ENCODE results near the gene OR1F1.
"Not testable (repeated sequence)": the region's sequence is repeated elsewhere in the genome, so short reads cannot be mapped to it uniquely, and the experiment has no call there.

The OR1F1 gene

GRCh38 chr16:3188675-3188924 lies 596 bp downstream of the OR1F1 start:
- Histone ChIP-seq H3K27me3 (replicated peaks; ENCODE audit: control insufficient read depth, insufficient read depth, low read length, poor library complexity, severe bottlenecking) (peaks cover 62% of the 10 kb centered on the region), H3K9me3 (ENCODE audit: control insufficient read depth, low read length) (no peaks in the 10 kb centered on the region), H3K4me1 (ENCODE audit: control insufficient read depth, insufficient read depth, low read length, poor library complexity, severe bottlenecking) (peaks cover 32% of the 10 kb centered on the region), H3K36me3 (ENCODE audit: control insufficient read depth, insufficient read depth, low read length) (no peaks in the 10 kb centered on the region), H3K27ac (ENCODE audit: insufficient read depth, low read length, poor library complexity, severe bottlenecking) (no peak overlapping the region), H3K4me3 (ENCODE audit: insufficient read depth, low read depth, low read length, poor library complexity, severe bottlenecking) (no peak overlapping the region)
- no peak for DNase-seq

DNA sequence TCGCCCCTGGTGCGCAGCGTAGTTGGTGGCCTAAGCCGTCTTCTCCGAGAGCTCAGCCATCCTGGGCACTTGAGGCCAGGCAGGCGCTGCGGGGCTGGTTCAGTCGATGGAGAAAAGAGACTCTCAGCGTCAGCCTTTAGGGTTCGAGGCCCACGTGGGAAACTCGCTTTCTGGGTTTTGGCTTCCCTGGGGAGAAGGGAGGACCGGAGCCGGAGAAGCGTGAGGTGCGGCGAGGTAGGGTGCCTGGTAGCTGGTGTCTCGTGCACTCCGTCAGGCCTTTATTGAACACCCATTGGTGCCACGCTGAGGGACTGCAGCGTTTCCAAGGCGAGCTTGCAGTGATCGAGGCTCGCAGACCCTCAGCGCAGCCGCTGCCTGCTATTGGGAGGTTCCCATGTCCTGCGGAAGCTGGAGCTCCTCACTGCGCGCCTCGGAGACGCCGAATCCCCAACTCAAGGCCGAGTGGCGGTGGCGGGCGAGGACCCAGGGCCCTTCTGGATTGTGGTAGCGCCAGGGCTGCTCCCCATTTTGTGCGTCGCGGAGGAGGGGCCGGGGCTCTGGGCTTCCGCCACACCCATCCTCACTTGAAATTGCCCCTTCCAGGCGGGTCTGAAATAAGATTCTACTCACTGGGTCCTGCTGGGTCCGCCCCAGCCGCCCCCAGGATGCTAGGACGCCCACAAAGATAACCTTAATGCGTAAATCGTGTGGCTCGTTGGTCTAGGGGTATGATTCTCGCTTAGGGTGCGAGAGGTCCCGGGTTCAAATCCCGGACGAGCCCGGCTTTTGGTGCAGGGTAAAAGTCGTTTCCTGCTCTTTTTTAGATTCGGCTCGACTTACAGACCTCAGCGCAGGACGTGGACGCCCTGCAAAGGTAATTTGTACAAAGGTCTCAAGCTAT lies 1.2 kb downstream of the OR1F1 start:
- H3K4me3 ChIP-seq (ENCODE audit: insufficient read depth, low read depth, low read length, poor library complexity, severe bottlenecking), result peak overlapping the region; percentile 41
- no peaks in the 10 kb centered on the region for H3K36me3 ChIP-seq (ENCODE audit: control insufficient read depth, insufficient read depth, low read length)
- H3K4me1 ChIP-seq (ENCODE audit: control insufficient read depth, insufficient read depth, low read length, poor library complexity, severe bottlenecking), result peaks cover 29% of the 10 kb centered on the region
- H3K9me3 ChIP-seq (ENCODE audit: control insufficient read depth, low read length), result no peaks in the 10 kb centered on the region
- H3K27ac ChIP-seq (ENCODE audit: insufficient read depth, low read length, poor library complexity, severe bottlenecking), result no peak overlapping the region
- DNase-seq, result no peak
- peaks cover 61% of the 10 kb centered on the region for H3K27me3 ChIP-seq (replicated peaks; ENCODE audit: control insufficient read depth, insufficient read depth, low read length, poor library complexity, severe bottlenecking)

DNA sequence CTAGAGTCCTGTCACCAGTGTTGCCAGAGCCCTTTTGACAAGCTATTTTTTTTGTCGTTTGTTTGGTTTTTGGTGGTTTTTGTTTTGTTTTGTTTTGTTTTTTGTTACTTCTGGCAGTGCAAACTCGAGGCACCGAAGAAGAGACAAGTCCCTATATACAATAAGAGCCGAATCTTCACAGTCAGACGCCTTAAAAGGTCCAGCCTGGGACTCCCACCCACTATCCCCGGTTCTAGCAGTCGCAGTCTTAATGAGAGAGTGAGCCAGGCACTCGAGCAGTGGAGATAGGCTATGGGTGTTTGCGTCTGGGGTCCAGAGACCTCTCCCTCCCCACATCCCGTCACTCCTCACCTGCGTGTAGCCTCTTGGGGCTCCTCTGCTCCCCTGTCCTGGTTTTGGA lies 1.9 kb downstream of the OR1F1 start:
- Histone ChIP-seq H3K36me3 (ENCODE audit: control insufficient read depth, insufficient read depth, low read length) (no peaks in the 10 kb centered on the region), H3K27me3 (replicated peaks; ENCODE audit: control insufficient read depth, insufficient read depth, low read length, poor library complexity, severe bottlenecking) (peaks cover 61% of the 10 kb centered on the region), H3K9me3 (ENCODE audit: control insufficient read depth, low read length) (no peaks in the 10 kb centered on the region), H3K4me1 (ENCODE audit: control insufficient read depth, insufficient read depth, low read length, poor library complexity, severe bottlenecking) (peaks cover 29% of the 10 kb centered on the region), H3K4me3 (ENCODE audit: insufficient read depth, low read depth, low read length, poor library complexity, severe bottlenecking) (no peak overlapping the region), H3K27ac (ENCODE audit: insufficient read depth, low read length, poor library complexity, severe bottlenecking) (no peak overlapping the region)
- no peak for DNase-seq

DNA sequence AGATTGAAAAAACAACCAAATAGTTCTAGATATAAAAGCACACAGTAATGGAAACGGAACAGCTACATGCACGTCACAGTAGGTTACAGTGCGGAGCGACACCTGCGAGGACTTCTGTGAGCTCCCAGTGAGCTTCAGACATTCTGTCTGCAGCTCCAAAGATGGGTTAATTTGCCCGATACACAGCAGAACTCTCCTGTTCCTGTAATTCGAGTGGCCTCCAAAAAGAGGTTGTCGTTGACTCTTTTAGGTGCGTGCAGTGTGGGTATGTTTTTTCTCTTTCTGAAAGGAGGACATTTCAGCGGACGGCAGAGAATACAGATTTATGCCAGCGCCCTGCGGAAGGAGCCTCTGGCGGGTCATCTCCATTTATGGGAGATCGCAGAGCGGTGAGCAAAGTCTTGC lies 2.9 kb downstream of the OR1F1 start:
- peaks cover 62% of the 10 kb centered on the region for H3K27me3 ChIP-seq (replicated peaks; ENCODE audit: control insufficient read depth, insufficient read depth, low read length, poor library complexity, severe bottlenecking)
- no peaks in the 10 kb centered on the region for H3K9me3 ChIP-seq (ENCODE audit: control insufficient read depth, low read length)
- no peak overlapping the region for H3K4me3 ChIP-seq (ENCODE audit: insufficient read depth, low read depth, low read length, poor library complexity, severe bottlenecking)
- peaks cover 29% of the 10 kb centered on the region for H3K4me1 ChIP-seq (ENCODE audit: control insufficient read depth, insufficient read depth, low read length, poor library complexity, severe bottlenecking)
- no peak overlapping the region for H3K27ac ChIP-seq (ENCODE audit: insufficient read depth, low read length, poor library complexity, severe bottlenecking)
- no peak for DNase-seq
- no peaks in the 10 kb centered on the region for H3K36me3 ChIP-seq (ENCODE audit: control insufficient read depth, insufficient read depth, low read length)

DNA sequence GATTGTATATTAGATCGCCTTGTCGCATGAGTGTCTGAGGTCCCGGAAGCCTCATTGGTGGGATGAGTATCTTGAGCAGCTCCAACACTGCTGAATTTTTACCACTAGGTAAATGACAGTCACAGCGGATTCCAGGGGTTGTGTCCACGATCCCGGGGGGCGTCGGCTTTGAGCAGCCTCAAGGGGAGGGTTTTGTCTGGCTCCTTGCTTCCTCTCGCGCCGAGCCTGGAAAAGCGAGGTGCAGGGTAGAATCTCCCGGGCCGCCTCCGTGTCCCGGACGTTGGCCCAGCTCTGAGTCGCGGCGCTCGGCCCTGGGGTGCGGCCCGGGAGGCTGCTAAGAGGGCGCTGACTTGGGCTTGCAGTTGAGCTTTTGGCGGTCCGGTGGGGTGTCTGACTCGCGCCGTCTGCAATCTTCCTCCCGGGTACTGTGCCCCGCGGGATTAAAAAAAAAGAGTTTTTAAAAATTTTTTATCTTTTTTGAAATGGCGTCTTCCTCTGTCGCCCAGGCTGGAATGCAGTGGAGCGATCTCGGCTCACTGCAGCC lies 4.5 kb downstream of the OR1F1 start:
- no peaks in the 10 kb centered on the region for H3K9me3 ChIP-seq (ENCODE audit: control insufficient read depth, low read length)
- peaks cover 64% of the 10 kb centered on the region for H3K27me3 ChIP-seq (replicated peaks; ENCODE audit: control insufficient read depth, insufficient read depth, low read length, poor library complexity, severe bottlenecking)
- peaks cover 29% of the 10 kb centered on the region for H3K4me1 ChIP-seq (ENCODE audit: control insufficient read depth, insufficient read depth, low read length, poor library complexity, severe bottlenecking)
- no peak overlapping the region for H3K4me3 ChIP-seq (ENCODE audit: insufficient read depth, low read depth, low read length, poor library complexity, severe bottlenecking)
- H3K27ac ChIP-seq (ENCODE audit: insufficient read depth, low read length, poor library complexity, severe bottlenecking), result no peak overlapping the region
- no peaks in the 10 kb centered on the region for H3K36me3 ChIP-seq (ENCODE audit: control insufficient read depth, insufficient read depth, low read length)
- DNase-seq, result no peak

DNA sequence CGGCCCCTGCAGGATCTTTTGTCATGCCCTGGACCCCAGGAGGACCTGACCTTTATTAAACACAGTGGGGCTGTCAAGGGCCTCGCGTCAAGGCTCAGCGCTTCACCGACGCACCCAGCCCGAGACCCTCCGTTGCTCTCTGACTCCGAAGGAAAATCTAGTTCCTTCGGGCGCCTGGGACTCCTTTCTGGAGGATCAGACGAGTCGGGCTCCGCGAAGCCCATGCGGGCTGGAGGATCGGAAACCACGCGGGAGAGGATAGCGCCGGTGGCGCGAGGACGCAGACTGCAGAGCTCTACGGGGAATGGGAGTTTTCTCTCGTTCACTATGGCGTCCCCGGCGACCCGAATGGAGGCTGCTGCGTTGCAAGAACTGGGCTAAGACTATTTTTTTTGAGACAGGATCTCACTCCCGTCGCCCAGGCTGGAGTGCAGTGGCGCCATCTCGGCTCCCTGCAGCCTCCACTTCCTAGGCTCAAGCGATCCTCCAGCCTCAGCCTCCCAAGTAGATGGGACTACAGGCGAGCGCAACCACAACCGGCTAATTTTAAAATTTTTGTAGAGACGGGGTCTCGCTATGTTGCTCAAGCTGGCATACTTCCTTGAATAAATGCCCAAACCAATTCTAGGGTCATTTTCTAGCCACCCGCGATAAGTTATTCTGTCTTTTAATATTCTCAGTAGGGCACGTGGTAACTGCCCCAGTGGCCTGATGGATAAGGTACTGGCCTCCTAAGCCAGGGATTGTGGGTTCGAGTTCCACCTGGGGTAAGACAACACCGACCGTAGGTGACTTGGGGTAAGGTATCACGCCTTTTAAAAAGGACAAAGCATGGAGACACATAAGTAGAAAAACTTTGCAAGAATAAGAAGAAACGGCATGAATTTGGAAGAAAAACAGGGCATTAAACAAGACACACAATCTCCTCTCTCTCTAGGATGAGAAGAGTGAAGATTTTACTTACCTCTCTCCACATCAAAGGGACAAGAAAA lies 5.5 kb downstream of the OR1F1 start:
- no peak overlapping the region for H3K4me3 ChIP-seq (ENCODE audit: insufficient read depth, low read depth, low read length, poor library complexity, severe bottlenecking)
- H3K36me3 ChIP-seq (ENCODE audit: control insufficient read depth, insufficient read depth, low read length), result no peaks in the 10 kb centered on the region
- peaks cover 24% of the 10 kb centered on the region for H3K4me1 ChIP-seq (ENCODE audit: control insufficient read depth, insufficient read depth, low read length, poor library complexity, severe bottlenecking)
- no peak overlapping the region for H3K27ac ChIP-seq (ENCODE audit: insufficient read depth, low read length, poor library complexity, severe bottlenecking)
- no peak for DNase-seq
- H3K27me3 ChIP-seq (replicated peaks; ENCODE audit: control insufficient read depth, insufficient read depth, low read length, poor library complexity, severe bottlenecking), result peaks cover 58% of the 10 kb centered on the region
- H3K9me3 ChIP-seq (ENCODE audit: control insufficient read depth, low read length), result no peaks in the 10 kb centered on the region

- H3K4me1 ChIP-seq (ENCODE audit: control insufficient read depth, insufficient read depth, low read length, poor library complexity, severe bottlenecking), result peaks cover 11% of the 10 kb centered on the region
- DNase-seq, result no peak
- no peak overlapping the region for H3K4me3 ChIP-seq (ENCODE audit: insufficient read depth, low read depth, low read length, poor library complexity, severe bottlenecking)
- H3K27me3 ChIP-seq (replicated peaks; ENCODE audit: control insufficient read depth, insufficient read depth, low read length, poor library complexity, severe bottlenecking), result peaks cover 46% of the 10 kb centered on the region
- no peaks in the 10 kb centered on the region for H3K9me3 ChIP-seq (ENCODE audit: control insufficient read depth, low read length)
- H3K36me3 ChIP-seq (ENCODE audit: control insufficient read depth, insufficient read depth, low read length), result no peaks in the 10 kb centered on the region
- H3K27ac ChIP-seq (ENCODE audit: insufficient read depth, low read length, poor library complexity, severe bottlenecking), result no peak overlapping the region
These were observed 6.8 kb downstream of the OR1F1 start for GRCh38 chr16:3194792-3195191.

- H3K9me3 ChIP-seq (ENCODE audit: control insufficient read depth, low read length), result no peaks in the 10 kb centered on the region
- no peak overlapping the region for H3K27ac ChIP-seq (ENCODE audit: insufficient read depth, low read length, poor library complexity, severe bottlenecking)
- no peaks in the 10 kb centered on the region for H3K36me3 ChIP-seq (ENCODE audit: control insufficient read depth, insufficient read depth, low read length)
- H3K4me3 ChIP-seq (ENCODE audit: insufficient read depth, low read depth, low read length, poor library complexity, severe bottlenecking), result no peak overlapping the region
- peaks cover 34% of the 10 kb centered on the region for H3K27me3 ChIP-seq (replicated peaks; ENCODE audit: control insufficient read depth, insufficient read depth, low read length, poor library complexity, severe bottlenecking)
- H3K4me1 ChIP-seq (ENCODE audit: control insufficient read depth, insufficient read depth, low read length, poor library complexity, severe bottlenecking), result peaks cover 5% of the 10 kb centered on the region
- no peak for DNase-seq
These were observed 8.0 kb downstream of the OR1F1 start for GRCh38 chr16:3195975-3196374.

DNA sequence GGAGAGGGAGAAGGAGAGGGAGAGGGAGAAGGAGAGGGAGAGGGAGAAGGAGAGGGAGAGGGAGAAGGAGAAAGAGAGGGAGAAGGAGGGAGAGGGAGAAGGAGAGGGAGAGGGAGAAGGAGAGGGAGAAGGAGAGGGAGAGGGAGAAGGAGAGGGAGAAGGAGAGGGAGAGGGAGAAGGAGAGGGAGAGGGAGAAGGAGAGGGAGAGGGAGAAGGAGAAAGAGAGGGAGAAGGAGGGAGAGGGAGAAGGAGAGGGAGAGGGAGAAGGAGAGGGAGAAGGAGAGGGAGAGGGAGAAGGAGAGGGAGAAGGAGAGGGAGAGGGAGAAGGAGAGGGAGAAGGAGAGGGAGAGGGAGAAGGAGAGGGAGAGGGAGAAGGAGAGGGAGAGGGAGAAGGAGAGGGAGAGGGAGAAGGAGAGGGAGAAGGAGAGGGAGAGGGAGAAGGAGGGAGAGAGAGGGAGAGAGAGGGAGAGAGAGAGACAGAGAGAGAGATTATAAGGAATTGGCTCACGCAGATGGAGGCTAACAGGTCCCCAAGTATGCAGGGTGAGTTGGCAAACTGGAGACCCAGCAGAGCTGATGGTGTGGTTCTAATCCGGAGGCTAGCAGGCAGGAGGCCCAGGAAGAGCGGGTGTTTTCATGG lies 9.8 kb downstream of the OR1F1 start:
- H3K4me3 ChIP-seq (ENCODE audit: insufficient read depth, low read depth, low read length, poor library complexity, severe bottlenecking); H3K27ac ChIP-seq (ENCODE audit: insufficient read depth, low read length, poor library complexity, severe bottlenecking); H3K9me3 ChIP-seq (ENCODE audit: control insufficient read depth, low read length); H3K36me3 ChIP-seq (ENCODE audit: control insufficient read depth, insufficient read depth, low read length); H3K4me1 ChIP-seq (ENCODE audit: control insufficient read depth, insufficient read depth, low read length, poor library complexity, severe bottlenecking); DNase-seq: not testable (repeated sequence)
- H3K27me3 ChIP-seq (replicated peaks; ENCODE audit: control insufficient read depth, insufficient read depth, low read length, poor library complexity, severe bottlenecking), result peaks cover 16% of the 10 kb centered on the region

All from effector memory CD4-positive, alpha-beta T cell (primary cell).